ENCODE measurements around the gene DIMT1.

The DIMT1 gene

GRCh38 chr5:62403411-62404250 is at the start of gene DIMT1:
Gene DIMT1 (minus strand): TSS chr5:62403905. CDS start chr5:62403772, 133 bp downstream.
- peak; percentile 66 for DNase-seq

GRCh38 chr5:62450259-62450658 is 46.6 kb upstream of the DIMT1 start:
- DNase-seq: no peak

GRCh38 chr5:62448528-62448927 is 44.8 kb upstream of the DIMT1 start:
- no peak for DNase-seq

DNA sequence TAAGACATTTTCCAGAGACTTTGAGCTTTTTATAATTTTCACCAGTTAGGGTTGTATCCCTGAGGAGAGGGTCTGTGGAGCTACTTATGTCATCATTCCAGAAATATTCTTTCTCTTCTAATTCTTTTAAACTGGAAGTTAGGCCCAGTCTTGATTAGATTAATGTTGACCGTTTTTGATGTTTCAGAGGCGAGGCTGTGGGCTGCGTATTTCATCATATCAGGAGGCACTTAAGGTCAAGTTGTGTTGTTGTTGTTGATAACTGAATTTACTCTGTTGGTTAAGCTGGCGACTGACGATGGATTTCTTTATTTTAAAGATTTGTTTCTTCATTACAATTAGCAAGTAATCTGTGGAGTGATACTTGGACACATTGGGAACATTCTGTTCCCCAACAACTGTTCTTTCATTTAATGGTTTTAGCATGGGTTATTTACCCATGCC is 28.9 kb upstream of the DIMT1 start:
- no peak for DNase-seq

DNA sequence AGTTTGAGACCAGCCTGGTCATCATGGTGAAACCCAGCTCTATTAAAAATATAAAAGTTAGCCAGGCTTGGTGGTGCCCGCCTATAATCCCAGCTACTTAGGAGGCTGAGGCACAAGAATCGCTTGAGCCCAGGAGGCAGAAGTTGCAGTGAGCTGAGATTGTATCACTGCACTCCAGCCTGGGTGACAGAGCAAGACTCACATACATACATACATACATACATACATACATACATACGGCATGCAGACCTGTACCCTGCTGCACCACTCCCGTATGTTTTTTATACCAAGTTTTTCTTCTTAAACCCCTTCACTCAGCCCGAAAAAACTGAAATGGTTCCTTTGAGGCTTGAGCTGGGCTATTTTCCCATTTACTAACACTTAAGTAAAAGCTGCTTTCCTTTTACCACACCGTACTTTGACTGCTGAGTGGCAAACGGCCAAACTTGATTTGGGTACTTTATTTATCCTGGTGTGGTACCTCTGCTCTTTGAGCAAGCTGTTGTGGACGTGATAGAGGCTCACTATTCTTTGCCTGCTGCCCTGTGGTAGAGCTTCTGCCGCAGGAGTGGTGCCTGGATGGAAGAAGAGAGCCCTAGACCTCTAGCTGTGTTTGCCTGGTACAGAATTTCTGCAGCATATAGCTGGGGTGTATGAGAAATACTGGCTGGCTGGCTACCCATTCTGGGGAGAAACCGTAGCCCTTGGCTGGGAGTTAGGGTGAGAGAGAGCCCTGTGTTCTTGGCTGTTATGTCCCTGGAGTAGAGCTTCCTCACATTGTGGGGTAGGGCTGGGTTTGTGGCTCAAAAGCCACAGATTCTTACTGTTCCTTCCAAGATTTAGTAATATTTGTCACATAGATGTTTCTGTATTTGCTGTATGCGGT is 28.3 kb upstream of the DIMT1 start:
- DNase-seq: no peak

- no peak for DNase-seq
These were observed 21.1 kb upstream of the DIMT1 start for GRCh38 chr5:62424763-62425162.

- DNase-seq: no peak
These were observed 17.7 kb upstream of the DIMT1 start for GRCh38 chr5:62421414-62421813.

GRCh38 chr5:62419609-62420008 is 15.9 kb upstream of the DIMT1 start:
- no peak for DNase-seq

- no peak for DNase-seq
These were observed 14.9 kb upstream of the DIMT1 start for GRCh38 chr5:62418462-62419076.

- DNase-seq: no peak
These were observed 10.0 kb upstream of the DIMT1 start for GRCh38 chr5:62413711-62414110.

DNA sequence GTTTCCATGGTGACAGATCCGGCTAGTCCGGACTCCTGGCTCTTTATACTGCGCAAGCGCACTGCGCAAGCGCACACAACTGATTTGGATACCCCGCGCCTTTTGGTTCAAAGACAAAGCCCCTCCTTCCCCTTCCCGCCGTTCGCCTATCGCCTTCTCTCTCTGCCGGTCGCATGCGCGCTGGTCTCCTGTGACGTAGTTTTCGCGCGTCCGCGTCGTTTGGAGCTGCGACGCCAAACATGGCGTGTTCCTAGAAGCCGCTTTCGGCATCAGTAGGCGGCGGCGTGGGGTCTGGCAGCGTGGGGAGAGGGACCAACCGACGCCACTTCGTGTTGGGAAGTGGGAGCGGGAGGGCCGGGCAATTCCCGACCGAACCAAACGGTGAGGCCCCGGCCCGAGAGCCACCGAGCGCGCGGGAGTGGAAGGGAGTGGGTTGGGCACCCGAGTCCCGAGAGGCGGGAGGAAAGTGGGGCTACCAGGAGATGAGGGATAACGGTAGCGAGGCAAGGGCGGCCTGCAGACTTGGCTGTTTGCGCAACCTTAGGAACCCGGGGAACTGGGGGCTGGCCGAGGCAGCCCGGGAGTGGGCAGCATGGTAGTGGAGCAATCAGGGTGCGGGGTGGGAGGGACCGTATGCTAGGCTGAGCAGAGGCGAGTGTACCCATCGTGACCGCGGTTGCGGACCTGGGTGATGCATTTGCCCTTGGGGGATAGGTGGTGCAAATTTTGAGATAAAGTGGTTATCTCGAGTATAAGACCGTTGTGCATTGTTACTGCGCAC is 9.0 kb upstream of the DIMT1 start, which contains the start of gene IPO11:
IPO11 (plus strand) TSS at position 215 of the 781 bp plus-strand sequence. CDS start 24,517 bp downstream, outside the sequence.
- DNase-seq: peak; percentile 90

GRCh38 chr5:62395210-62395950 is 8.3 kb downstream of the DIMT1 start:
- DNase-seq: no peak

- no peak for DNase-seq
These were observed 16.9 kb downstream of the DIMT1 start for GRCh38 chr5:62386824-62387223.

DNA sequence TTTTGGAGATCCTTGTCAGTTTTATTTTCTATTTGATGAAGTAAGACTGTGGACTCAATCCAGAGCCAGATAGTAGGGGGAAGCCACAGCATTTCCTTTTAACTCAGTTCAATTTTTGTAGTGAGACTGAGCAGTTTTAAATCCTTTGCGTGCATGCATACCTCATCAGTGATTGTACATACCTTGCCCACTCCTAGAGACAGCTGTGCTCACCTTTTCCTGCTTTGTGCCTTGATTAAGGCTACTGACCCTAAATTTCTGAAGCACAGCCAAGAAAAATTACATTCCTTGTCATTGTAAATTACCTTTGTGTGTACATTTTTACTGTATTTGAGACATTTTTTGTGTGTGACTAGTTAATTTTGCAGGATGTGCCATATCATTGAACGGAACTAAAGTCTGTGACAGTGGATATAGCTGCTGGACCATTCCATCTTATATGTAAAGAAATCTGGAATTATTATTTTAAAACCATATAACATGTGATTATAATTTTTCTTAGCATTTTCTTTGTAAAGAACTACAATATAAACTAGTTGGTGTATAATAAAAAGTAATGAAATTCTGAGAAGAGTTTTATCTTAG is 17.8 kb downstream of the DIMT1 start:
- no peak for DNase-seq

GRCh38 chr5:62385131-62385530 is 18.6 kb downstream of the DIMT1 start:
- no peak for DNase-seq

GRCh38 chr5:62376064-62376463 is 27.6 kb downstream of the DIMT1 start:
- DNase-seq: no peak

DNA sequence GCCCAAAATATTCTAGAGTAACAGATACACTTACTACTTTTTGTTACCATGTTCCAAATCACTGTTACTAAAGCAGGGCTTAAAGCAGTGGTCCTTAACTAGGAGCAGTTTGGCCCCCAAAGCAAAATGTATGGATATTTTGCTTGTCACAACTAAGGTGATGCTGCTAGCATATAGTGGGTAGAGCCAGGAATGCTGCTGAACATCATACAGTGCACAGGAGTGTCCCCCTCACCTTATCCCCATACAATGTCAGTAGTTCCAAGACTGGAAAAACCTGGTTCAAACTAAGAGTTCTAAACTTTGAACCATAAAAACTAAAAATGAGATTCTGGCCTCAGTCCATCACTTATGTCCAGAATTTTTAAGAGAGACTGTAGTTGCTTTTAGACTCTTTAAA is 28.1 kb downstream of the DIMT1 start:
- no peak for DNase-seq

- DNase-seq: no peak
These were observed 29.6 kb downstream of the DIMT1 start for GRCh38 chr5:62374090-62374489.

DNA sequence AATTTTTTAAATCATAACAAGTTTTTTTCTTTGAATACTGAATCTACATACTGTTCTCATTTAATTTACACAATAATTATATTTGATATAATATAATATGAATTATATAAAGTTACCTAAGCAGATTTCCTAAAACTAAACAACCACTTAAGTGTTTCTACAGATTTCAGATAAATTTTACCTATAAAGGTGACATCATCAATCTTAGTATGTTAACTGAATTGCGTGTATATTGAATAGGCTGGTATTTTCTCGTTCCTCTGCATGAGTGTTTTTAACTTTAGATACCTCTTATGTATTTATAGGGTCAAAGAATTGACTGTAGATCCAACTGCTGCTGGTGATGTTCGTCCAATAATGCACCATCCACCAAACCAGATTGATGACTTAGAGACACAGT is 30.3 kb downstream of the DIMT1 start:
- no peak for DNase-seq

- DNase-seq: no peak
These were observed 31.1 kb downstream of the DIMT1 start for GRCh38 chr5:62372600-62372999.

DNA sequence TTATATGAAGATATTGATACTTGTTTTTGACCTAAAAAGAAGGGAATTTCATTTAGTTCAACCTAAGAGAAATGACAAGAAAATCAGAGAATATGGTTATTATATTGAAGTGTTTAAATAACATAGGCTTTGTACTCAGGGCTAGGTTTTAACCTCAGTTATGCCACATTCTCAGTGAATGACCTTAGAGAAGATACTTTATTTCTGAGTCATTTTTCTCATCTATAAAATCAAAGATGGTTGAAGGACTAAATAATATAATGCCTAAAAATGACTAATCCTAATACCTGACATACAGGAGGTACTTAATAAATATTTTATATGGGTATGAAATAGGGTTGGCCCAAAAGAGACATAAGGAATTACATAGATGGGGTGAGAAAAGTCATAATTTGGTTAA is 32.3 kb downstream of the DIMT1 start:
- no peak for DNase-seq
